ENCODE measurements around the gene UGT1A3.

GRCh38 chr2:233747283-233747544 is 18.4 kb downstream of the UGT1A3 start:
- TF ChIP-seq EP300 (IDR thresholded peaks at IDR 0.05; ENCODE audit: borderline replicate concordance) (no peak), USF1 (IDR thresholded peaks at IDR 0.05) (no peak), ZBTB7A (IDR thresholded peaks at IDR 0.05; ENCODE audit: low read depth) (no peak), CEBPB (IDR thresholded peaks at IDR 0.05) (no peak), TEAD4 (IDR thresholded peaks at IDR 0.05) (no peak)
